Central memory CD8-positive, alpha-beta T cell (primary cell): ENCODE data around the gene CLCA1.

ENCODE experiments used
- ATAC-seq: fragments of 150-1000 bp; cut with Tn5 transposase; replicated peaks from 2 replicates; pipeline ENCODE4 v1.10.0; 2022; ENCODE audit warnings: mild to moderate bottlenecking, moderate FRiP score, moderate number of reproducible peaks; ENCODE audit not compliant: poor library complexity, severe bottlenecking; ENCODE audit errors: extremely low read depth
- DNase-seq, 2 donors: peaks; one replicate each; pipeline ENCODE4 v3.0.0; 2021; ENCODE audit warnings: low spot score in 2 of 2
- H3K27ac Mint-ChIP-seq: one replicate; pipeline ENCODE4 v1.8.0; 2022; ENCODE audit warnings: low read depth, mild to moderate bottlenecking, moderate library complexity, mixed read lengths
- H3K27me3 Mint-ChIP-seq: one replicate; pipeline ENCODE4 v1.8.0; 2022; ENCODE audit warnings: mixed read lengths
- H3K36me3 Mint-ChIP-seq: one replicate; pipeline ENCODE4 v1.8.0; 2022; ENCODE audit warnings: mild to moderate bottlenecking, moderate library complexity, mixed read lengths; ENCODE audit not compliant: insufficient read depth
- H3K4me1 Mint-ChIP-seq: one replicate; pipeline ENCODE4 v1.8.0; 2022; ENCODE audit warnings: mixed read lengths
- H3K4me3 Mint-ChIP-seq: one replicate; pipeline ENCODE4 v1.8.0; 2022; ENCODE audit warnings: mild to moderate bottlenecking, moderate library complexity, mixed read lengths
- H3K9me3 Mint-ChIP-seq: one replicate; pipeline ENCODE4 v1.8.0; 2022; ENCODE audit warnings: mixed read lengths

CLCA1 gene

DNA sequence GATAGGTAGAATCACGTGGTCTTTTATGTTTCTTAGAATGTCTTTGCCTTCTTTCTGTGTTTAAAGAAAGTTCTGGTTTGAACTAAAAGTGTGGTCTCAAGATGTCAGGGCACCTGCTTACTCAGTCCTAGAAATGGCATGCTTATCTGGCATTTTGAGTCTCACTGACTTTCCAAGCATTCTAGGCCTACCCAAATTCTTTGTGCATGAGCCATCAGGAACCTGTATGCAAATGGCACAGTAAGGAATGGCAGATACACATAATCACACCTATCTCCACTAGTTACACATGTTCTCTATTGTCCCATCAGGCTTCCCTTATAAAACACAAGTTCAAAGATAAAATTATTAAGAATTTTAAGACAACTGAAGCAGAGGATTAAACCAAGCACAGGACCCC, 48.6 kb downstream of the CLCA1 start:
- Mint-ChIP-seq H3K4me3 (no peak overlapping the region), H3K27me3 (no peaks in the 10 kb centered on the region), H3K27ac (no peak overlapping the region), H3K9me3 (no peaks in the 10 kb centered on the region), H3K36me3 (no peaks in the 10 kb centered on the region), H3K4me1 (no peaks in the 10 kb centered on the region)
- DNase-seq (no peak), ATAC-seq (no peak)

DNA sequence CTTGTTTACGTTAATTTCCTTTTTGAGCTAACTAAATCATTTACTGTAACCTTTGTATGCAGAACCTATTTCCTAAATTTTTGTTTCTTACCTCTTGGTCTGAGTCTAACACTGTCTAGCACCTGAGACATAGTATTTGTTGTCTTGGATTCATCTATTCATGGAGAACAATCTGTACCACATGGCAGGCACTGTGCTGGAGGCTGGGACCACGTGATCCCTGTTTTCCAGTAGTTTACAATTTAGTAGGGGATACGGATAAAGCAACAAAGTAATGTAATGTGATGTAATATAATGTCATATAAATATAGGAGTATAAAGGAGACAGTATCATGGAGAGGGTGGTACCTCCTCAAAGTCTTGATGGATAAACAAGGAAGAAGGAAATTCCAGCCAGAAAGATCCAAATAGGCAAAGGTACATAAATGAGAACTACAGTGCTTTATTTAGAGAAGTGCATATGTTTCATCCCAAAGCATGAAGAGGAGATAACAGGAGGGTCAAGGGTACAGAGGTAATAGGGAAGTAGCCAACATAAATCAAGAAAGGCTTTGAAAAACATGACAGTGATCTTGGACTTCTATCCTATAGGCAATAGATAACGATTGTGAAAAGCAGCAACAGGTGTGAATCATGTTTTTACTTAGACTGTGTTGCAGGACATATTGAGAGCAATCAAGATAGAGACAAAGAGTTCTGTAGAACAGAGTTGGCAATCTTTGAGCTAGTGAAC, 52.2 kb downstream of the CLCA1 start:
- Mint-ChIP-seq H3K36me3 (no peaks in the 10 kb centered on the region), H3K4me1 (no peaks in the 10 kb centered on the region), H3K27me3 (no peaks in the 10 kb centered on the region), H3K27ac (no peak overlapping the region), H3K4me3 (no peak overlapping the region), H3K9me3 (no peaks in the 10 kb centered on the region)
- DNase-seq (no peak), ATAC-seq (no peak)

DNA sequence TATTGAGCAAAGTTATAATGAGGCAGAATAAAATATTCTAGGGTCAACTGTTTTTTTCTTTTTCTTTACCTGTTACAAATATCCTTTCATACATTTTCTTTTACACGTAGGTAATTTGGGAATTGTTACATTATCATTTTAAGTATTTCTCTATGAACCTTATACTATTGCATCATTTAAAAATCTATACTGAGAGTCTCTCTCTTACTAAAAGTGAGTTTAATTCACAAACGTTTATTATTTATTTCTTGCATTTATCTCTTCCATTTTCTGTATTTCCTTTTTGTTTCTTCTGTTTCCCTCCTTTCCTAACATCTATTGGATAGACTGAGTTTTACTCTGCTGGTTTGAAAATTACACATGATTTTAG, 52.8 kb downstream of the CLCA1 start:
- no peaks in the 10 kb centered on the region for H3K27me3 Mint-ChIP-seq
- no peaks in the 10 kb centered on the region for H3K36me3 Mint-ChIP-seq
- no peaks in the 10 kb centered on the region for H3K9me3 Mint-ChIP-seq
- H3K4me3 Mint-ChIP-seq = no peak overlapping the region
- DNase-seq = no peak
- no peaks in the 10 kb centered on the region for H3K4me1 Mint-ChIP-seq
- H3K27ac Mint-ChIP-seq = no peak overlapping the region
- ATAC-seq = no peak

DNA sequence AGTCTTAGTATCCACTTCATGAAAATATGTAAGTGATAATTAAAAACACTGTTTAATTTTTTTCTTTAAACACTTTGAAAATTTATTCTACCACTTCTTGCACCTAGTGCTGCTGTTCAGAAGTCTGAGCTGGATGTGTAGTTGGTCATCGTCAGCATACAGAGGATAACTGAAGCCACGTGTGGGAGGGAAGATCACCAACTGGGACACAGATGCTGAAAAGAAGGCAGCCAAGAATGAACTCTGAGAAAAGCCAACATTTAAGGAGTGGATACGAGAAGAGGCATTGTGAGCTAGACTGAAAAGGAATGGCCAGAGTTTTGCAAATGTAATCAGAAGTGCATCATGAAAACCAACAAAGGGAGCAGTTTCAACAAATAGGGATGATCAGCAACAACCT, 53.5 kb downstream of the CLCA1 start:
- Mint-ChIP-seq H3K36me3 (no peaks in the 10 kb centered on the region), H3K4me1 (no peaks in the 10 kb centered on the region), H3K4me3 (no peak overlapping the region), H3K27me3 (no peaks in the 10 kb centered on the region), H3K27ac (no peak overlapping the region), H3K9me3 (no peaks in the 10 kb centered on the region)
- DNase-seq (no peak), ATAC-seq (no peak)

DNA sequence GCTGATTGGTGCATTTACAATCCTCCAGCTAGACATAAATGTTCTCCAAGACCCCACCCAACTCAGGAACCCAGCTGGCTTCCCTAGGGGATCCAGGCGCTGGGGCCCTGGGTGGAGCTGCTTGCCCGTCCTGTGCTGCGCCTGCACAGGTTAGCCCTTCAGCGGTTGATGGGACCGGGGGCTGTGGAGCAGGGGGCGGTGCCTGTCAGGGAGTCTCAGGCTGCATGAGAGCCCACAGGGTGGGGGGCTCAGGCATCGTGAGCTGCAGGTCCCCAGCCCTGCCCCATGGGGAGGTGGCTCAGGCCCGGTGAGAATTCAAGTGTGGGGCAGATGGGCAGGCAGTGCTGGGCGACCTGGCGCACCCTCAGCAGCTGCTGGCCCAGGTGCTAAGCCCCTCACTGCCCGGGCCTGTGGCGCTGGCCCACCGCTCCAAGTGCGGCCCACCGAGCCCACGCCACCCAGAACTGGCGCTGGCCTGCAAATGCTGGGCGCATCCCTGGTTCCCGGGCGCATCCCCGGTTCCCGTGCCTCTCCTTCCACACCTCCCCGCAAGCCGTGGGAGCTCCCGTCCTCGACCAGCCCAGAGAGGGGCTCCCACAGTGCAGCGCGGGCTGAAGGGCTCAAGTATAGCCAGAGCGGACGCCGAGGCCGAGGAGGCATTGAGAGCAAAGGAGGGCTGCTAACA, 55.1 kb downstream of the CLCA1 start:
- no peaks in the 10 kb centered on the region for H3K9me3 Mint-ChIP-seq
- ATAC-seq (no peak), DNase-seq (no peak)
- no peaks in the 10 kb centered on the region for H3K4me1 Mint-ChIP-seq
- H3K4me3 Mint-ChIP-seq = no peak overlapping the region
- H3K36me3 Mint-ChIP-seq = no peaks in the 10 kb centered on the region
- no peaks in the 10 kb centered on the region for H3K27me3 Mint-ChIP-seq
- H3K27ac Mint-ChIP-seq = no peak overlapping the region

DNA sequence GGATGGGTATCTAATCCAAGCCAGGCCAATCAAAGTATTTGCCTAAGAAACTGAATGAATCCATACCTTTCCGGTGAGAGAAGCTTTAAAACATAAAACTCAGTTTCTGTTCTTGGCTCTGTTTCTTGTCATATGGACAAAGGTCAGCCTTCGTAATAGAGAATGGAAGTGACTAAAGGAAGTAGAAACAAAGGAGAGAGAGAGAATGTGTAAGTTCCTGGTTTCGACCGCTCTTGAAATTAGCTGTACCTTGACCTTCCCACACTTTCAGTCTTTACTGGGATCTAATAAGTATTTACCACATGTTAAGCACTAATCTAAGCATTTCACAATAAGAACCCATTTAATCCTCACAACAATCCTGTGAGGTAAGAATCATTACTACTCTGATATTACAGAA, 58.6 kb downstream of the CLCA1 start:
- H3K4me1 Mint-ChIP-seq = no peaks in the 10 kb centered on the region
- no peaks in the 10 kb centered on the region for H3K9me3 Mint-ChIP-seq
- H3K27ac Mint-ChIP-seq = no peak overlapping the region
- no peak overlapping the region for H3K4me3 Mint-ChIP-seq
- DNase-seq = no peak
- peaks cover 6% of the 10 kb centered on the region for H3K27me3 Mint-ChIP-seq
- no peak for ATAC-seq
- no peaks in the 10 kb centered on the region for H3K36me3 Mint-ChIP-seq

DNA sequence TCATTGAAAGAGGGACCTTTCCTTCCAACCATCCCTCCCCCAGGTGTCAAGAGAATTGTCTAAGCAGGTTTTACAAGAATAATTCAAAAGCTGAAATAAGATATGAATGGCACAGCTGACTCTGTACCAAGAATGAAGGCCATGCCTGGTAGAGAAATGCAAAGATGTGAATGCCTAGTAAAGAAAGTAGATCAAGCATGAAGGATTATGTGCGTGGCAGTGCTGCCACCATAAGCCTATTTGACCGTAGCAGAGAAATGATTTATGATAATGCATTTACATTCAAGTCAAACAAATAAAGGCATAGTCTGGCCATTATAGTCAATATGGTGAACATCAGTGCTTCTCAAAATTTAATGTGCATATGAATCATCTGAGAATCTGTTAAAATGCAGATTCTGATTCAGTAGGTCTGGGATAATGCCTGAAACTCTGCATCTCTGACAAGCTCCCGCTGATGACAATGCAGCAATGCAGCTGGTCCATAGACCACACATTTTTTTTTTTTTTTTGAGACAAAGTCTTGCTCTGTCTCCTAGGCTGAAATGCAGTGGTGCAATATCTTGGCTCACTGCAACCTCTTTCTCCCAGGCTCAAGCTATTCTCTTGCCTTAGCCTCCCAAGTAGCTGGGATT, 61.6 kb downstream of the CLCA1 start:
- H3K27me3 Mint-ChIP-seq = peaks cover 29% of the 10 kb centered on the region
- no peaks in the 10 kb centered on the region for H3K4me1 Mint-ChIP-seq
- no peaks in the 10 kb centered on the region for H3K36me3 Mint-ChIP-seq
- DNase-seq (no peak), ATAC-seq (no peak)
- H3K27ac Mint-ChIP-seq = no peak overlapping the region
- no peaks in the 10 kb centered on the region for H3K9me3 Mint-ChIP-seq
- H3K4me3 Mint-ChIP-seq = no peak overlapping the region

DNA sequence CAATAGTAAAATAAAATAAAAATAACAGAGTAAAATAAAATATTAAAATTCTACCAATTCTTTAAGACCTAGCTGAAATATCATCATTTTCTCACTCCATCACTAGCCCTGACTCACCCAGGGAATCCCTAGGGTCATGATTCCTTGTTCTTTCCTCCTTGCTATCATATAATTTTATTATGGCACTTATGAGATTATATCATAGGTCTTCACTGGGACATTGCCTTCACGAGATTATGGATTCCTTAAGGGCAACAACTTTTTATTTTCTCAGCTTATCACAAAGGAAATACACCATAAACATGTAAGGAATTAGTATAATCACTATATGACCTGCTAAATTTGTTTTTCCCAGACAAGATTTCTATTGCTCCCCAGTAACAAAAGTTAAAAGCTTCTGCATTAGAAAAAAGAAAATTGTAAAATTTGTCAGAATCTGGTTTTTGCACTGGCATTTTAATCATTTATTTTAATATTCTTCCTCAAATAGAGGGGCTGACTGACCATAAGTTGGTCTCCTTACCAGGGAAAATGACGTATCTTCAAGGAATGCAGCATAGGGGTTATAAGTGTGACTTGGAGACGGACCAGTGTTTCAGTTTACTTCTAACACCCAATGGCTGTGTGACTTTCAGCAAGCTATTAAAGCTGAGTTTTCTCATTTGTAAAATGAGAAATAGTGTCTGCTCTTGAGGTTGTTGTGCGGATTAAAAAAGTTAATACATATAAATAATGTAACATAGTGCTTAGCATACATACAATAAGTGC, 69.4 kb downstream of the CLCA1 start:
- DNase-seq (no peak), ATAC-seq (no peak)
- H3K36me3 Mint-ChIP-seq = no peaks in the 10 kb centered on the region
- H3K9me3 Mint-ChIP-seq = no peaks in the 10 kb centered on the region
- no peaks in the 10 kb centered on the region for H3K4me1 Mint-ChIP-seq
- H3K27me3 Mint-ChIP-seq = peaks cover 76% of the 10 kb centered on the region
- H3K4me3 Mint-ChIP-seq = no peak overlapping the region
- no peak overlapping the region for H3K27ac Mint-ChIP-seq

DNA sequence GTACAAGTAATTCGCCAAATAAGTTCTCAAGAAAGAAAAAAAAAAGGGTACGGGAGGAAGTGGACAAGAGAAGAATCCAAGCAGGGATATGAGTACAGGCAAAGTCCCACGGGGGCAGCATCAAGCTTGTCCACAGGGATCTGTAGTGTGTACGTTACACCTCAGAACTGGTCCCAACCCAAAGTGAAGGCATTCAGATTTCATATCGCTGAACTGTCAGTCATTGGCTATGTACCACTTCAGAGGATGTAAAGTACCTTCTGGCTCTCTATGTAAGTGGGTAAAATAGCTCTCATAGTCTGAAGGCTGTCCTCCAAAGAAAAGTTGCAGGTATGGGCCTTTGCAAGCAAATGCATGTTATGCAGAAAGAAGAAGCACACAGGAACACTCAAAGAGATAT, 70.0 kb downstream of the CLCA1 start:
- Mint-ChIP-seq H3K9me3 (no peaks in the 10 kb centered on the region), H3K27me3 (peaks cover 76% of the 10 kb centered on the region), H3K36me3 (no peaks in the 10 kb centered on the region), H3K4me3 (no peak overlapping the region), H3K4me1 (no peaks in the 10 kb centered on the region), H3K27ac (no peak overlapping the region)
- DNase-seq (no peak), ATAC-seq (no peak)

DNA sequence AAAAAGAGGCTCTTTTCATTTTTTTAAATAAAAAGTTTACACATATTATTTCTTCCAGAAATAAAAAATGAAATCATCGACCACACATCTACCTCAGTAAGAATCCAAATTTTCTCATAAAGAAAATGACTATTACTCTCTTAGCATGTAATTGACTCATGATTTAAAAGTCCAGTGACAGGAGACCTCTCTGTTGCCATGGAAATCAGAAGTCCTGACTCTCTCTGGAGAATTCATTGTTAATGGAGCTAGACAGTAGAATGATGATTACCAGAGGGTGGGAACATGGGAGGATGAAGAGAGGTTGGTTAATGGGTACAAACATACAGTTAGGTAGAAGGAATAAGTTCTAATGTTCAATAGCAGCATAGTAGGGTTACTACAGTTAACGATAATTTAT, 73.1 kb downstream of the CLCA1 start:
- DNase-seq (no peak), ATAC-seq (no peak)
- Mint-ChIP-seq H3K9me3 (no peaks in the 10 kb centered on the region), H3K27me3 (peaks cover 60% of the 10 kb centered on the region), H3K4me1 (no peaks in the 10 kb centered on the region), H3K27ac (no peak overlapping the region), H3K4me3 (no peak overlapping the region), H3K36me3 (no peaks in the 10 kb centered on the region)

DNA sequence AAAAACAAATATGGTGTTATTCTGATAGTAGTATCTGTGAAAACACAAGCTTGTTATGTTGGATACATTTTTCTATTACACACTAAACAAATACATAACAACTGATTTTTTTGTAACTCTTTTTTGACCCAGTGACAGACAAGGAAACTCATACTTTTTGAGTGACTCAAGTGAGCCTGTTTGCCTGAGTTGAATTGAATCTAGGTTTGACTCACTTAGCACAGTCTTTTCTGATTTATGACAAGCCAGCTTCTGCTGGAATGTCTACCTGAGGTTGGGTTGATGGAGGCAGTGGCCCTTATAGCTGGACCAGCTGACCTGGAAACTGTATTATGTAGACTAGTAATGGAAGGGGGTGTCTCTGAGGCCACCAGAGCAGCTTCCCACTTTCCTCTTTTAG, 73.9 kb downstream of the CLCA1 start:
- Mint-ChIP-seq H3K27me3 (peaks cover 55% of the 10 kb centered on the region), H3K9me3 (no peaks in the 10 kb centered on the region), H3K36me3 (no peaks in the 10 kb centered on the region), H3K27ac (no peak overlapping the region), H3K4me3 (no peak overlapping the region), H3K4me1 (no peaks in the 10 kb centered on the region)
- DNase-seq = no peak
- no peak for ATAC-seq

DNA sequence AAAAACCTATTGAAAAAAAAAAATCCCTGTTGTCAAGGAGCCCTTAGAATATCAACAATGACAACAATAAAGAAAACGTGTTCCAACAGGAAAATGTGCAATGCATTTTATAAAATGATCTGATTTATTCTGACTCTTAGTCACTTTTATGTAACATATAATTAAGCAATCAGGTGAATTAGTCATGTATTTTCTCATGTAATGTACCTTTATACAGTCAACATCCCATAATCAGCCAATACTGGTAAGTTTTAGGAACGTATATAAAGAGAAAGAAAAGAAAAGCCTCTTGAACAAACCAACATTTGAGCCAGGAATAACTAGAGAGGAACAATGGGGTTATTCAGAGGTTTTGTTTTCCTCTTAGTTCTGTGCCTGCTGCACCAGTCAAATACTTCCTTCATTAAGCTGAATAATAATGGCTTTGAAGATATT, 78.1 kb downstream of the CLCA1 start, which contains the start of gene CLCA4:
TSS of gene CLCA4 (plus strand) at position 292 of the 435 bp plus-strand sequence. CDS start at position 334, 42 bp downstream.
- Mint-ChIP-seq H3K27me3 (peaks cover 33% of the 10 kb centered on the region), H3K4me3 (no peak within 1 kb of the TSS), H3K4me1 (no peaks in the 10 kb centered on the region), H3K9me3 (no peaks in the 10 kb centered on the region), H3K36me3 (no peaks in the 10 kb centered on the region), H3K27ac (no peak within 1 kb of the TSS)
- no peak for DNase-seq
- ATAC-seq = no peak
